IMR-90 (cell line): ENCODE measurements around the gene DPAGT1. TPM values are rescaled to one million over a fixed set of nuclear protein-coding genes. Genes with fewer than 3 reads are reported as not detected.

Experiments
- ATAC-seq: fragments of 200-7000 bp; cut with Tn5 transposase; 2 replicates; pipeline ENCODE4 v1.9.1; 2020; ENCODE audit warnings: low read depth, mild to moderate bottlenecking, moderate library complexity
- BruUV-seq: library from RNA; stranded (reverse); fragments of 400-500 nt; replicated peaks from 2 replicates; lab custom pipeline; 2021; lab: Mats Ljungman, UMichigan
- CTCF ChIA-PET: fragments of 300-600 bp; formaldehyde crosslinking; extraction: SDS; loops from one replicate; lab custom pipeline; 2021; ENCODE audit warnings: antibody characterized with exemption; lab: Yijun Ruan, JAX
- POLR2A ChIA-PET: fragments of 300-600 bp; sonication (Branson Sonifier 250); formaldehyde crosslinking; loops from one replicate; lab custom pipeline; 2022; ENCODE audit warnings: antibody characterized with exemption; ENCODE audit not compliant: unreplicated experiment; lab: Charles Lee
- DNase-seq: peaks from one replicate; pipeline ENCODE4 v3.0.0; 2013
- H2AFZ ChIP-seq: replicated peaks from 2 replicates; pipeline ENCODE3; 2013; ENCODE audit warnings: low read length, mild to moderate bottlenecking; ENCODE audit not compliant: poor library complexity
- H2AK5ac ChIP-seq: 2 replicates; pipeline ENCODE4 v1.6.1; 2013; ENCODE audit warnings: low read depth, low read length, inconsistent platforms
- H2AK9ac ChIP-seq: replicated peaks from 2 replicates; pipeline ENCODE3; 2013; ENCODE audit warnings: mild to moderate bottlenecking, low read depth, low read length, moderate library complexity; ENCODE audit not compliant: poor library complexity
- H2BK120ac ChIP-seq: 2 replicates; pipeline ENCODE4 v1.6.1; 2013; ENCODE audit warnings: low read depth, low read length, inconsistent platforms
- H2BK15ac ChIP-seq: 3 replicates; pipeline ENCODE4 v1.6.1; 2013; ENCODE audit warnings: low read depth, low read length, inconsistent platforms
- H2BK20ac ChIP-seq: 2 replicates; pipeline ENCODE4 v1.6.1; 2013; ENCODE audit warnings: low read depth, mild to moderate bottlenecking, inconsistent platforms, low read length, moderate library complexity
- H2BK5ac ChIP-seq: 2 replicates; pipeline ENCODE4 v1.6.1; 2013; ENCODE audit warnings: mild to moderate bottlenecking, low read depth, low read length, inconsistent platforms; ENCODE audit not compliant: poor library complexity, severe bottlenecking
- H3K14ac ChIP-seq: replicated peaks from 2 replicates; pipeline ENCODE4 v1.6.1; 2013; ENCODE audit warnings: low read depth, low read length, inconsistent platforms
- H3K18ac ChIP-seq: 2 replicates; pipeline ENCODE4 v1.6.1; 2013; ENCODE audit warnings: low read depth, low read length, control low read depth
- H3K23ac ChIP-seq: 2 replicates; pipeline ENCODE4 v1.6.1; 2013; ENCODE audit warnings: low read depth, low read length, inconsistent platforms
- H3K27ac ChIP-seq: 2 replicates; pipeline ENCODE4 v1.5.1; 2013; ENCODE audit warnings: mild to moderate bottlenecking, control low read depth, low read length; ENCODE audit not compliant: insufficient read depth
- H3K27me3 ChIP-seq: 2 replicates; pipeline ENCODE4 v1.6.1; 2013; ENCODE audit warnings: low read length; ENCODE audit not compliant: control insufficient read depth, insufficient read depth
- H3K36me3 ChIP-seq: 2 replicates; pipeline ENCODE4 v1.6.1; 2013; ENCODE audit warnings: low read length, mixed read lengths; ENCODE audit not compliant: control insufficient read depth, insufficient read depth
- H3K4ac ChIP-seq: 2 replicates; pipeline ENCODE4 v1.6.1; 2013; ENCODE audit warnings: low read depth, low read length, inconsistent platforms
- H3K4me1 ChIP-seq: 2 replicates; pipeline ENCODE4 v1.6.1; 2013; ENCODE audit warnings: low read length, mixed read lengths; ENCODE audit not compliant: control insufficient read depth, insufficient read depth
- H3K4me2 ChIP-seq: 2 replicates; pipeline ENCODE4 v1.6.1; 2013; ENCODE audit warnings: low read depth, mild to moderate bottlenecking, control low read depth, low read length, moderate library complexity
- H3K4me3 ChIP-seq: 2 replicates; pipeline ENCODE4 v1.5.1; 2013; ENCODE audit warnings: low read depth, mild to moderate bottlenecking, control low read depth, low read length, moderate library complexity; ENCODE audit not compliant: insufficient read depth
- H3K56ac ChIP-seq: 2 replicates; pipeline ENCODE4 v1.6.1; 2013; ENCODE audit warnings: low read length, inconsistent platforms; ENCODE audit not compliant: insufficient read depth; ENCODE audit errors: extremely low read depth
- H3K79me1 ChIP-seq, 2 experiments: 2 replicates each; pipeline ENCODE4 v1.6.1; 2013; ENCODE audit warnings: low read length in 2 of 2, inconsistent platforms in 1 of 2, low read depth in 1 of 2
- H3K9ac ChIP-seq: 2 replicates; pipeline ENCODE4 v1.6.1; 2013; ENCODE audit warnings: low read depth, low read length, control low read depth
- H3K9me1 ChIP-seq: 2 replicates; pipeline ENCODE4 v1.6.1; 2013; ENCODE audit warnings: low read length, inconsistent platforms; ENCODE audit not compliant: insufficient read depth
- H3K9me3 ChIP-seq: 2 replicates; pipeline ENCODE4 v1.6.1; 2013; ENCODE audit warnings: low read length; ENCODE audit not compliant: control insufficient read depth, insufficient read depth
- H4K20me1 ChIP-seq: 2 replicates; pipeline ENCODE4 v1.6.1; 2013; ENCODE audit warnings: low read length, inconsistent platforms; ENCODE audit not compliant: insufficient read depth
- H4K5ac ChIP-seq: 2 replicates; pipeline ENCODE4 v1.6.1; 2013; ENCODE audit warnings: mild to moderate bottlenecking, low read depth, low read length, control low read depth
- H4K8ac ChIP-seq, 2 experiments: 2 replicates each; pipeline ENCODE4 v1.6.1; 2013; ENCODE audit warnings: low read depth in 2 of 2, low read length in 2 of 2, control low read depth in 1 of 2, inconsistent platforms in 1 of 2
- H4K91ac ChIP-seq: 2 replicates; pipeline ENCODE4 v1.6.1; 2013; ENCODE audit warnings: low read depth, low read length, inconsistent platforms; ENCODE audit not compliant: insufficient read depth
- BHLHE40 ChIP-seq: fragments of 150-350 bp; IDR thresholded peaks from 2 replicates; pipeline ENCODE4 v1.6.1; 2016; ENCODE audit warnings: mild to moderate bottlenecking, low read depth, low read length
- CHD1 ChIP-seq: IDR thresholded peaks from 2 replicates; pipeline ENCODE4 v1.6.1; 2012; ENCODE audit warnings: low read depth, low read length, improper control_type of control experiment
- CTCF ChIP-seq: conservative IDR thresholded peaks from 2 replicates; pipeline ENCODE4 v1.5.1; 2012; ENCODE audit warnings: mild to moderate bottlenecking, low read depth, low read length, improper control_type of control experiment
- ELK1 ChIP-seq: fragments of 150-350 bp; IDR thresholded peaks from 2 replicates; pipeline ENCODE4 v1.6.1; 2016; ENCODE audit warnings: low read depth, mild to moderate bottlenecking, low read length, moderate library complexity, borderline replicate concordance
- FOS ChIP-seq: fragments of 150-350 bp; IDR thresholded peaks from 2 replicates; pipeline ENCODE4 v1.6.1; 2016; ENCODE audit warnings: low read depth, low read length
- MAFK ChIP-seq: IDR thresholded peaks from 2 replicates; pipeline ENCODE4 v1.6.1; 2012; ENCODE audit warnings: low read depth, low read length, improper control_type of control experiment
- MAZ ChIP-seq: IDR thresholded peaks from 2 replicates; pipeline ENCODE4 v1.6.1; 2012; ENCODE audit warnings: low read depth, mild to moderate bottlenecking, low read length, improper control_type of control experiment, moderate library complexity, borderline replicate concordance
- MXI1 ChIP-seq: IDR thresholded peaks from 2 replicates; pipeline ENCODE4 v1.6.1; 2012; ENCODE audit warnings: low read depth, mild to moderate bottlenecking, low read length, moderate library complexity, borderline replicate concordance
- NFE2L2 ChIP-seq: fragments of 150-350 bp; IDR thresholded peaks from 2 replicates; pipeline ENCODE4 v1.6.1; 2016; ENCODE audit warnings: low read depth, mild to moderate bottlenecking, low read length
- POLR2A ChIP-seq: IDR thresholded peaks from 2 replicates; pipeline ENCODE4 v1.6.1; 2012; ENCODE audit warnings: mild to moderate bottlenecking, low read depth, low read length
- RCOR1 ChIP-seq: IDR thresholded peaks from 2 replicates; pipeline ENCODE4 v1.6.1; 2012; ENCODE audit warnings: mild to moderate bottlenecking, low read length, improper control_type of control experiment; ENCODE audit not compliant: insufficient replicate concordance
- RFX5 ChIP-seq: IDR thresholded peaks from 2 replicates; pipeline ENCODE4 v1.8.0; 2012; ENCODE audit warnings: low read depth, mild to moderate bottlenecking, low read length, moderate library complexity
- SMC3 ChIP-seq: fragments of 150-350 bp; IDR thresholded peaks from 2 replicates; pipeline ENCODE4 v1.6.1; 2016; ENCODE audit warnings: low read depth, mild to moderate bottlenecking, antibody characterized with exemption, low read length, moderate library complexity
- USF2 ChIP-seq: fragments of 150-350 bp; IDR thresholded peaks from 2 replicates; pipeline ENCODE4 v1.6.1; 2017; ENCODE audit warnings: mild to moderate bottlenecking, antibody characterized with exemption, low read length, low read depth
- WGBS, 2 experiments: methylation state at CpG; one replicate each; pipeline versions ENCODE4 v1.1.5 to v1.1.7; 2013; ENCODE audit warnings: missing lambda C conversion rate in 2 of 2; ENCODE audit not compliant: insufficient read length in 1 of 2; ENCODE audit errors: extremely low coverage in 2 of 2; 5-methylcytosine and 5-hydroxymethylcytosine counted together
- dilution Hi-C: fragments of 300-500 bp; cut with HindIII; formaldehyde crosslinking; loops from one replicate; pipeline ENCODE4 v1.14.3; 2018; ENCODE audit warnings: low sequenced_read_pairs; ENCODE audit not compliant: unreplicated experiment
- in situ Hi-C: fragments of 300-500 bp; cut with MboI; formaldehyde crosslinking; loops from 3 replicates; pipeline ENCODE4 v1.14.3; 2019; ENCODE audit warnings: low sequenced_read_pairs, inconsistent platforms, mixed read lengths
- intact Hi-C: fragments of 100-400 bp; cut with micrococcal nuclease; formaldehyde crosslinking; loops from 2 replicates; pipeline ENCODE4 v1.10.0; 2022
- polyA plus RNA-seq, 3 experiments: library from polyadenylated mRNA; depleted of rRNA; stranded (reverse); fragments of >200 nt; gene quantifications; 2 replicates each; pipeline ENCODE4 v1.2.3, GENCODE V29; 2012; ENCODE audit warnings: low replicate concordance in 1 of 3
- total RNA-seq: library from RNA; depleted of rRNA; stranded (reverse); fragments of >200 nt; gene quantifications from 2 replicates; pipeline ENCODE4 v1.2.3, GENCODE V29; 2012

Gene DPAGT1
- total and polyA plus RNA-seq, 2 of the 4 experiments (the other 2 are of a cell fraction), result 15.2 to 53.4 TPM

- no peak overlapping the region for H3K9ac ChIP-seq
- POLR2A ChIA-PET, result interaction anchor here (0.6 kb wide), 1 partner anchor 114 kb away, joined by 4 read pairs; no protein-coding TSS in a partner anchor
Observed at GRCh38 chr11:119149786-119150275, 48.2 kb upstream of the DPAGT1 start.

More at GRCh38 chr11:119149786-119150275, 48.2 kb upstream of the DPAGT1 start:
- Histone ChIP-seq H3K4me1 (0 out of 2 replicates have a peak, but pooled peaks cover 2% of the 10 kb centered on the region), H3K56ac (no peak overlapping the region), H3K4me3 (peak overlapping the region; percentile 66; the same call in 1 of the 2 replicates), H2AFZ (peak overlapping the region; percentile 97), H2BK5ac (no peak overlapping the region), H2BK15ac (no peak overlapping the region), H2AK9ac (no peak overlapping the region), H3K79me1 (no peaks in the 10 kb centered on the region), H3K27me3 (peaks cover 53% of the 10 kb centered on the region), H4K5ac (no peak overlapping the region), H3K23ac (no peak overlapping the region), H3K14ac (no peak overlapping the region), H2AK5ac (0 out of 2 replicates have a peak overlapping the region, but pooled peaks have one; percentile 21), H3K27ac (no peak overlapping the region), H2BK20ac (no peak overlapping the region), H3K18ac (no peak overlapping the region), H3K4me2 (no peak overlapping the region; the same call in 1 of the 2 replicates), H4K91ac (no peak overlapping the region), H3K9me3 (no peaks in the 10 kb centered on the region), H2BK120ac (no peak overlapping the region), H3K9me1 (no peaks in the 10 kb centered on the region; the same call in 1 of the 2 replicates), H3K4ac (no peak overlapping the region), H4K8ac (no peak overlapping the region), H4K20me1 (no peaks in the 10 kb centered on the region), H3K36me3 (no peaks in the 10 kb centered on the region)
- ATAC-seq (no peak), DNase-seq (no peak)
- CTCF ChIA-PET, result no interaction called here
- TF ChIP-seq RCOR1, result no peak
- no peak for TF ChIP-seq ELK1
- no peak for TF ChIP-seq MXI1
- no peak for TF ChIP-seq NFE2L2
- no peak for TF ChIP-seq RFX5
- TF ChIP-seq FOS, result no peak
- TF ChIP-seq MAZ, result no peak
- no peak for TF ChIP-seq POLR2A
- TF ChIP-seq SMC3, result no peak
- TF ChIP-seq USF2, result no peak
- TF ChIP-seq BHLHE40, result no peak
- no peak for TF ChIP-seq CTCF
- TF ChIP-seq MAFK, result no peak
- no peak for TF ChIP-seq CHD1
- no TSS peak for BruUV-seq
- intact Hi-C loops, result loop anchor here (5.0 kb wide), 2 partner anchors 172 to 187 kb away; no protein-coding TSS in a partner anchor
- 19% methylated on average over 13 of the region's 33 CpGs; no CpG with 5 or more reads in 1 of the 2 experiments for WGBS, 2 experiments
- dilution Hi-C loops, result no loop called here
- in situ Hi-C loops, result no loop called here
